Adrenal gland (tissue), 5 donors: ENCODE results near the gene SCN8A.

Experiments used
- CTCF ChIP-seq, 6 experiments: fragments of 450-650 bp in 4 of 6; fragments of 200-600 bp in 2 of 6; sonication (generic) in 1 of 6; IDR thresholded peaks; 1 replicate in 5 of 6; 2 replicates in 1 of 6; pipeline versions ENCODE4 v1.5.1 to v1.8.0; 2016 to 2021; ENCODE audit warnings: antibody characterized with exemption in 6 of 6, mild to moderate bottlenecking in 2 of 6, moderate library complexity in 1 of 6
- POLR2A ChIP-seq, 2 donors: fragments of 450-650 bp; IDR thresholded peaks; one replicate each; pipeline ENCODE4 v1.6.1; 2017; ENCODE audit warnings: antibody characterized with exemption in 2 of 2, mild to moderate bottlenecking in 2 of 2, moderate library complexity in 1 of 2
- donor health status: DM: no; HTN: no; CAD: no.

GRCh38 chr12:51592034-51592705, 1.1 kb downstream of the SCN8A start:
- TF ChIP-seq CTCF (IDR thresholded peaks at IDR 0.05) (no peak), POLR2A (IDR thresholded peaks at IDR 0.05) (no peak)
